ENCODE results near the gene KDELR3.

Gene KDELR3

DNA sequence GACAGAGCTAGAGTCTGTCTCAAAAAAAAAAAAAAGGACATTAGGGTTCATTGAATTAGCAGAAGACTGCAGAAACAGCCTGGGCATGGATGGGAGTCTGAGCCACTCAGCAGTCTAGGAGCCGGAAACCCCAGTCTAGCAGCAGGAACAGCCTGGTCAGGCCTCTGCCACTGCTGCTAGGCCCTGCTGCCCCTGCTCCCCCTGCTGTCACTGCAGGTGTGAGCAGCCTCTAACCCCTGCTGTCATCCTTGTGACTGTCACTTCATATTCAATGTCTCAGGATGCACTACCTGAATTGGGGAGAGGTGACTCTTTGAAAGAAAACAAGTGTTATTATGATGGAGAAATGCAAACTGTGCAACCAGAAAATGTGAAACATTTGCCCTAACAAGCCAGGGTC, 45.2 kb downstream of the KDELR3 start:
- no peak overlapping the region for H3K9ac ChIP-seq (ENCODE audit: low read depth in 1 of 2, low read length in 2 of 2)
- H3K27me3 ChIP-seq (ENCODE audit: control insufficient read depth in 2 of 2, insufficient read depth in 2 of 2, low read length in 2 of 2), result no peaks in the 10 kb centered on the region
- H3K27ac ChIP-seq (ENCODE audit: low read depth in 2 of 2, low read length in 2 of 2), result no peak overlapping the region
- no peaks in the 10 kb centered on the region for H3K4me1 ChIP-seq (ENCODE audit: control insufficient read depth in 2 of 2, insufficient read depth in 2 of 2, low read length in 2 of 2)
- H3K4me3 ChIP-seq (ENCODE audit: low read length in 2 of 2), result no peak overlapping the region
- no peaks in the 10 kb centered on the region for H3K9me3 ChIP-seq (ENCODE audit: control insufficient read depth in 2 of 2, low read length in 2 of 2)
- H3K36me3 ChIP-seq (ENCODE audit: control insufficient read depth in 2 of 2, insufficient read depth in 2 of 2, low read length in 2 of 2), result no peaks in the 10 kb centered on the region

DNA sequence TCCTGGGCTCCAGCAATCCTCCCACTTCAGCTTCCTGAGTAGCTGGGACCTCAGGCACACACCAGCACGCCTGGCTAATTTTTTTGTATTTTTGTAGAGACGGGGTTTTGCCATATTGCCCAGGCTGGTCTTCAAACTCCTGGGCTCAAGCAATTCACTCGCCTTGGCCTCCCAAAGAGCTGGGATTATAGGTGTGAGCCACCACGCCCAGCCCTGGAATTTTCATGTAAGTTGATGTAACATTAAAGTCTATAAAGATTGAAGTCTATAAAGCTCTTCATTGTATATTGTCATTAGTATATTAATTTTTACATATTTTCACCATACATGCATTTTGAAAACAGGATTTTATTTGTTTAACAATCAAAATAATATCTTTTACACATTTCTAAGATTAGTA, 50.7 kb downstream of the KDELR3 start:
- Histone ChIP-seq H3K4me1 (ENCODE audit: control insufficient read depth in 2 of 2, insufficient read depth in 2 of 2, low read length in 2 of 2) (peaks cover 0 to 3% of the 10 kb centered on the region in 2 donors), H3K36me3 (ENCODE audit: control insufficient read depth in 2 of 2, insufficient read depth in 2 of 2, low read length in 2 of 2) (no peaks in the 10 kb centered on the region), H3K4me3 (ENCODE audit: low read length in 2 of 2) (no peak overlapping the region), H3K27me3 (ENCODE audit: control insufficient read depth in 2 of 2, insufficient read depth in 2 of 2, low read length in 2 of 2) (no peaks in the 10 kb centered on the region), H3K27ac (ENCODE audit: low read depth in 2 of 2, low read length in 2 of 2) (no peak overlapping the region), H3K9me3 (ENCODE audit: control insufficient read depth in 2 of 2, low read length in 2 of 2) (no peaks in the 10 kb centered on the region), H3K9ac (ENCODE audit: low read depth in 1 of 2, low read length in 2 of 2) (no peak overlapping the region)

DNA sequence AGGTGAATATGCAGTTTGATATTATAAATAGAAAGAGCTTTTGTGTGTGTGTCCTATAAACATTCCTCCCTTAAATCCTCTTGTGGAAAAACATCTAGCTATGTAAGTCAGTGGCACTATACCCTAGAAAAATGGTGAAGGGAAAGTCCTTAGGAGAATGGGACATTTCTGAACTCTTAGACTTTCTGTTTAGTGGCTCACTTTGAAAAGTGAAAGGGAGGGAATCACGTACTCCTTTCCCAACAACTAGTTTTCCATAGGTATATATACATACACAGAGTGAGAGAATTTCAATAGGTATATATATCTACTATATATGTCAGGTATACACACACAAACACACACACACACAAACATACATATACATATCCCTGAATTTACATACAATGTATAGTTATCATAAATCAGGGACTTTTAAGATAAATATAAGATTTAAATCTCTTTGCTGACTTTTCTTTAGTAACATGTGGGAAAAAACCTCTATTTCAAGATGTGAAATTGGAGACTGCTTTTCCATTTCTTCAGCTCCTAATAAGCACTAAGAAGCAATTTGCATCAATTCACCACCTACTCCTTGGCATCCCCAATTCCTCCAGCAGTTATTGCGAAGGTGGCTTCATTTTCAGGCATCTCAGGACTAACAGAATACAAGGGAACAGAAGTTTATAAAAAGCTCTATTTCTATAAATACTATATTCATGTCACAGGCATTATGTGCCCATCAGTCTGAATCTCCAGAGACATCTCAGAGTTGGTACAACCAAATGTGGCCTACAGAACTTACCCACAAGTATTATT, 51.8 kb downstream of the KDELR3 start:
- H3K27me3 ChIP-seq (ENCODE audit: control insufficient read depth in 2 of 2, insufficient read depth in 2 of 2, low read length in 2 of 2), result no peaks in the 10 kb centered on the region
- peaks cover 0 to 3% of the 10 kb centered on the region in 2 donors for H3K4me1 ChIP-seq (ENCODE audit: control insufficient read depth in 2 of 2, insufficient read depth in 2 of 2, low read length in 2 of 2)

GRCh38 chr22:38523029-38523428, 55.1 kb downstream of the KDELR3 start:
- Histone ChIP-seq H3K27ac (ENCODE audit: low read depth in 2 of 2, low read length in 2 of 2) (no peak overlapping the region), H3K4me1 (ENCODE audit: control insufficient read depth in 2 of 2, insufficient read depth in 2 of 2, low read length in 2 of 2) (peaks cover 0 to 3% of the 10 kb centered on the region in 2 donors), H3K9ac (ENCODE audit: low read depth in 1 of 2, low read length in 2 of 2) (no peak overlapping the region), H3K27me3 (ENCODE audit: control insufficient read depth in 2 of 2, insufficient read depth in 2 of 2, low read length in 2 of 2) (no peaks in the 10 kb centered on the region), H3K4me3 (ENCODE audit: low read length in 2 of 2) (no peak overlapping the region), H3K36me3 (ENCODE audit: control insufficient read depth in 2 of 2, insufficient read depth in 2 of 2, low read length in 2 of 2) (no peaks in the 10 kb centered on the region), H3K9me3 (ENCODE audit: control insufficient read depth in 2 of 2, low read length in 2 of 2) (no peaks in the 10 kb centered on the region)

More for the DNA sequence above, 51.8 kb downstream of the KDELR3 start:
- Histone ChIP-seq H3K36me3 (ENCODE audit: control insufficient read depth in 2 of 2, insufficient read depth in 2 of 2, low read length in 2 of 2) (no peaks in the 10 kb centered on the region), H3K4me3 (ENCODE audit: low read length in 2 of 2) (no peak overlapping the region), H3K9ac (ENCODE audit: low read depth in 1 of 2, low read length in 2 of 2) (no peak overlapping the region), H3K27ac (ENCODE audit: low read depth in 2 of 2, low read length in 2 of 2) (no peak overlapping the region), H3K9me3 (ENCODE audit: control insufficient read depth in 2 of 2, low read length in 2 of 2) (no peaks in the 10 kb centered on the region)

- Histone ChIP-seq H3K9me3 (ENCODE audit: control insufficient read depth in 2 of 2, low read length in 2 of 2) (no peaks in the 10 kb centered on the region), H3K27ac (ENCODE audit: low read depth in 2 of 2, low read length in 2 of 2) (no peak overlapping the region), H3K27me3 (ENCODE audit: control insufficient read depth in 2 of 2, insufficient read depth in 2 of 2, low read length in 2 of 2) (no peaks in the 10 kb centered on the region), H3K36me3 (ENCODE audit: control insufficient read depth in 2 of 2, insufficient read depth in 2 of 2, low read length in 2 of 2) (no peaks in the 10 kb centered on the region), H3K4me1 (ENCODE audit: control insufficient read depth in 2 of 2, insufficient read depth in 2 of 2, low read length in 2 of 2) (peaks cover 0 to under 1% of the 10 kb centered on the region in 2 donors), H3K4me3 (ENCODE audit: low read length in 2 of 2) (no peak overlapping the region), H3K9ac (ENCODE audit: low read depth in 1 of 2, low read length in 2 of 2) (no peak overlapping the region)
Observed at GRCh38 chr22:38523479-38523878, 55.6 kb downstream of the KDELR3 start.

- H3K4me3 ChIP-seq (ENCODE audit: low read length in 2 of 2), result no peak overlapping the region
- H3K9me3 ChIP-seq (ENCODE audit: control insufficient read depth in 2 of 2, low read length in 2 of 2), result no peaks in the 10 kb centered on the region
- no peaks in the 10 kb centered on the region for H3K4me1 ChIP-seq (ENCODE audit: control insufficient read depth in 2 of 2, insufficient read depth in 2 of 2, low read length in 2 of 2)
- H3K27me3 ChIP-seq (ENCODE audit: control insufficient read depth in 2 of 2, insufficient read depth in 2 of 2, low read length in 2 of 2), result no peaks in the 10 kb centered on the region
- H3K9ac ChIP-seq (ENCODE audit: low read depth in 1 of 2, low read length in 2 of 2), result no peak overlapping the region
- H3K36me3 ChIP-seq (ENCODE audit: control insufficient read depth in 2 of 2, insufficient read depth in 2 of 2, low read length in 2 of 2), result no peaks in the 10 kb centered on the region
- H3K27ac ChIP-seq (ENCODE audit: low read depth in 2 of 2, low read length in 2 of 2), result no peak overlapping the region
Observed at GRCh38 chr22:38524429-38524828, 56.5 kb downstream of the KDELR3 start.

GRCh38 chr22:38531251-38531938, 63.5 kb downstream of the KDELR3 start:
- H3K9ac ChIP-seq (ENCODE audit: low read depth in 1 of 2, low read length in 2 of 2), result no peak overlapping the region
- H3K27ac ChIP-seq (ENCODE audit: low read depth in 2 of 2, low read length in 2 of 2), result no peak overlapping the region
- no peaks in the 10 kb centered on the region for H3K27me3 ChIP-seq (ENCODE audit: control insufficient read depth in 2 of 2, insufficient read depth in 2 of 2, low read length in 2 of 2)
- H3K9me3 ChIP-seq (ENCODE audit: control insufficient read depth in 2 of 2, low read length in 2 of 2), result no peaks in the 10 kb centered on the region
- H3K4me1 ChIP-seq (ENCODE audit: control insufficient read depth in 2 of 2, insufficient read depth in 2 of 2, low read length in 2 of 2), result no peaks in the 10 kb centered on the region
- H3K36me3 ChIP-seq (ENCODE audit: control insufficient read depth in 2 of 2, insufficient read depth in 2 of 2, low read length in 2 of 2), result no peaks in the 10 kb centered on the region
- H3K4me3 ChIP-seq (ENCODE audit: low read length in 2 of 2), result no peak overlapping the region
